ENCODE results near the gene FBXW8.

The FBXW8 gene

DNA sequence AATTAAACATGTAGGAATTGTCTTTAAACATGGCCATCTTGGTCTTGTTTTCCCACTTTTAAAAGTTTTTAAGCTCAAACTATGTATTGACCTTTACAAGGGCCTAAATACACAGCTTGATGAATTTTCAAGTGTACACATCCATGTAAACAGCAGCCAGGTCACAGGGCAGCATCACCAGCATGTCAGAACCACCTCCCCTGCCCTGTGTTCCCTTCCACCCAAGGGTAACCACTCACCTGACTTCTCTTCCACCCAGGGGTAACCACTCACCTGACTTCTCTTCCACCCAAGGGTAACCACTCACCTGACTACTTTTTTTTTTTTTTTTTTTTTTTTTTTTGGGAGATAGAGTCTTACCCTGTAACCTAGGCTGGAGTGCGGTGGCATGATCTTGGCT, 4.6 kb downstream of the FBXW8 start:
- TF ChIP-seq, protein P1, sequence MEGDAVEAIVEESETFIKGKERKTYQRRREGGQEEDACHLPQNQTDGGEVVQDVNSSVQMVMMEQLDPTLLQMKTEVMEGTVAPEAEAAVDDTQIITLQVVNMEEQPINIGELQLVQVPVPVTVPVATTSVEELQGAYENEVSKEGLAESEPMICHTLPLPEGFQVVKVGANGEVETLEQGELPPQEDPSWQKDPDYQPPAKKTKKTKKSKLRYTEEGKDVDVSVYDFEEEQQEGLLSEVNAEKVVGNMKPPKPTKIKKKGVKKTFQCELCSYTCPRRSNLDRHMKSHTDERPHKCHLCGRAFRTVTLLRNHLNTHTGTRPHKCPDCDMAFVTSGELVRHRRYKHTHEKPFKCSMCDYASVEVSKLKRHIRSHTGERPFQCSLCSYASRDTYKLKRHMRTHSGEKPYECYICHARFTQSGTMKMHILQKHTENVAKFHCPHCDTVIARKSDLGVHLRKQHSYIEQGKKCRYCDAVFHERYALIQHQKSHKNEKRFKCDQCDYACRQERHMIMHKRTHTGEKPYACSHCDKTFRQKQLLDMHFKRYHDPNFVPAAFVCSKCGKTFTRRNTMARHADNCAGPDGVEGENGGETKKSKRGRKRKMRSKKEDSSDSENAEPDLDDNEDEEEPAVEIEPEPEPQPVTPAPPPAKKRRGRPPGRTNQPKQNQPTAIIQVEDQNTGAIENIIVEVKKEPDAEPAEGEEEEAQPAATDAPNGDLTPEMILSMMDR (IDR thresholded peaks at IDR 0.05): no peak
- DNase-seq: no peak
- Histone ChIP-seq H3K4me3 (no peak overlapping the region), H3K36me3 (no peaks in the 10 kb centered on the region), H3K27me3 (no peaks in the 10 kb centered on the region), H3K9me3 (no peaks in the 10 kb centered on the region), H3K27ac (no peak overlapping the region), H3K4me1 (peaks cover 0 to 26% (median 16%) of the 10 kb centered on the region in 4 donors)
- intact Hi-C loops (cut with DNase I; ENCODE audit: low total_unique reads): no loop called here

DNA sequence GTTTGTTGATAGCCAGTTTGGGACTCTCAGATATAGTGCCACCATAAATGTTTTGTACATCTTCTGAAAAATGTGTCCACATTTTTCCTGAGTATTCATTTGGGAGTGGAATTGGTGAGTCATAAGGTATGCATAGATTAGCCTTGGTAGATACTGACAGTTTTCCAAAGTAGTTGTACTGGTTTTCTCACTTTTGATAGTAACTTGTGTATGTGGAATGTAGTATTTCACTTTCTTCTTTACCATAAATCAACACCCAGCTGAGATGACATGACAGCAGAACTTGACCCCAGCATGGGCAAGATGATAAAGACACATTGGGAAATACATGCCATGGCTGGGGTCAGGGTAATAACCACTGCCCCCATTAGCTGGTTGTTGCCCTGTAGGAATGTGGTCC, 5.4 kb downstream of the FBXW8 start:
- DNase-seq: no peak
- Histone ChIP-seq H3K9me3 (no peaks in the 10 kb centered on the region), H3K4me3 (no peak overlapping the region), H3K4me1 (peaks cover 0 to 32% (median 19%) of the 10 kb centered on the region in 4 donors), H3K27me3 (no peaks in the 10 kb centered on the region), H3K27ac (no peak overlapping the region), H3K36me3 (no peaks in the 10 kb centered on the region)
- TF ChIP-seq, protein P1 (IDR thresholded peaks at IDR 0.05): no peak
- intact Hi-C loops (cut with DNase I; ENCODE audit: low total_unique reads): no loop called here

DNA sequence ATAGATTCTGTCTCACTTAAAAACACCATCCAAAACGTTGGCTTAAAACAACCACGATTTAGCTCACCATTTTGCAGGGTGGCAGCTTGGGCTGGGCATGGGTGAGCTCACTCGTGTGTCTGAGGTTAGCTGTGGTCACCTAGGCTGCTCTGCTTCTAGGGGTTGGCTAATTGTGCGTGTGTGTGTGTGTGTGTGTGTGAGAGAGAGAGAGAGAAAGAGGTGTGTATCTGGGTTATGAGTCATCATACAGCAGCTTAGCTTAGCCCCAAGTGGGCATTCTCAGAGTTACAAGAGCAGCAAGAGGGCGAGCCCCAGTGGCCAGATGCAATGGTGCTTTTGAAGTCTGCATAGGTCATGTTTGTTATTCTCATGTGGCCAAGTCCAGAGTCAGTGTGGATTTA, 6.0 kb downstream of the FBXW8 start:
- Histone ChIP-seq H3K27ac (no peak overlapping the region), H3K4me1 (peaks cover 0 to 32% (median 18%) of the 10 kb centered on the region in 4 donors), H3K4me3 (no peak overlapping the region), H3K36me3 (no peaks in the 10 kb centered on the region), H3K27me3 (no peaks in the 10 kb centered on the region), H3K9me3 (no peaks in the 10 kb centered on the region)
- intact Hi-C loops (cut with DNase I; ENCODE audit: low total_unique reads): no loop called here
- TF ChIP-seq, protein P1 (IDR thresholded peaks at IDR 0.05): no peak
- DNase-seq: no peak

DNA sequence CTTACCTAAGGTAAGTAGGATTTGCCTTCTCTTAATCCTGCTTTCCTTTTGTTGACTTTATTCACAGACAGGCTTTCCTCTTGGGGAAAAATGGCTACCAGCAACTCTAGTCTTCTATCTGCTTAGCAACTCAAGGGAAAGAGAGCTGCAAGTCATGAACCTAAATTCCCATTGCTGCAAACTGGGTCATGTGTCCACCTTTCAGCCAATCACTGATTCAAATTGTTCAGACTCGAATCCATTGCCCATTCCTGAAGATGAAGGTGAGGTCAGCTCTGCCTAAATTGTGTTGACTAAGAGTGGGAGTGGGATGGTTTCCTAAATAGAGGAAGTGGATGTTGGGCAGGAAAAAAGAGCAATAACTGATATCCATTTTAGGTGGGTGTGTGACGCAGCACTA, 7.7 kb downstream of the FBXW8 start:
- intact Hi-C loops (cut with DNase I; ENCODE audit: low total_unique reads): no loop called here

DNA sequence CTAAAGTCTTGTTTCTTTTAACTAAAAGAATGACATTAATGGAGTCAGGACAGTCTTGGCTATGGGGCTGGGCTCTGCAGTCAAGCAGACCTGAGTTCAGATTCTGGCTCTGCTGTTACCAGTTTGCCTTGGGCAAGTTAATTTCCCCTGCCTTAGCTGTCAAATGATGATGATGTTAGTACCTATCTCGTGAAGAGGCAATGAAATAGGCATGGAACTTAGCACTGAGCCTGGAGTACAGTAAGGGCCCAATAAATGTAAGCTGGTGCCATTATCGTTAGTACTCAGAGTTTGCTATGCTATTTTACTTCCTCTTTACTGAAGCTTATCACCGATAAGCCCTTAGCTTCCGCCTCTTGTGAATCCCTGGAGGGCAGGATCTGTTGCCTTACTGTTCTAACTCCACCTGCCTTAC, 8.5 kb downstream of the FBXW8 start:
- Histone ChIP-seq H3K27ac (no peak overlapping the region), H3K4me3 (no peak overlapping the region), H3K4me1 (peaks cover 0 to 19% (median 5%) of the 10 kb centered on the region in 4 donors), H3K9me3 (no peaks in the 10 kb centered on the region), H3K27me3 (no peaks in the 10 kb centered on the region), H3K36me3 (no peaks in the 10 kb centered on the region)
- intact Hi-C loops (cut with DNase I; ENCODE audit: low total_unique reads): no loop called here
- DNase-seq: no peak
- TF ChIP-seq, protein P1 (IDR thresholded peaks at IDR 0.05): no peak

More for the DNA sequence above, 7.7 kb downstream of the FBXW8 start:
- Histone ChIP-seq H3K27ac (no peak overlapping the region), H3K4me3 (no peak overlapping the region), H3K9me3 (no peaks in the 10 kb centered on the region), H3K36me3 (no peaks in the 10 kb centered on the region), H3K4me1 (peaks cover 0 to 19% (median 7%) of the 10 kb centered on the region in 4 donors), H3K27me3 (no peaks in the 10 kb centered on the region)
- no peak for DNase-seq
- TF ChIP-seq, protein P1 (IDR thresholded peaks at IDR 0.05): no peak

Data from tibial artery (tissue), 4 donors.